22Rv1 (cell line): Measurements from ENCODE around the gene SYNE3.

Source experiments
- CTCF ChIP-seq: fragments of 450-650 bp; IDR thresholded peaks from 2 replicates; pipeline ENCODE4 v1.5.1; 2017; ENCODE audit warnings: mild to moderate bottlenecking
- ZFX ChIP-seq: fragments of 450-650 bp; IDR thresholded peaks from 2 replicates; pipeline ENCODE4 v1.6.1; 2017; ENCODE audit warnings: antibody characterized with exemption, borderline replicate concordance

- TF ChIP-seq CTCF (no peak), ZFX (no peak)
Observed at GRCh38 chr14:95534299-95535225, 18.1 kb upstream of the SYNE3 start, which contains the start of gene GLRX5.
